Omental fat pad (tissue), 4 donors: ENCODE results near the gene CAGE1. TPM values are rescaled to one million over a fixed set of nuclear protein-coding genes. Genes with fewer than 3 reads are reported as not detected.

Experiments used
- ATAC-seq: fragments of 150-250 bp; one replicate; pipeline ENCODE4 v1.9.1; 2016; ENCODE audit warnings: mild to moderate bottlenecking, moderate library complexity; ENCODE audit not compliant: low FRiP score
- DNase-seq: peaks from one replicate; pipeline ENCODE4 v3.0.0-alpha.2; 2019; ENCODE audit warnings: low spot score
- total RNA-seq, 4 donors: library from RNA; depleted of rRNA; stranded (reverse); fragments of >200 nt; gene quantifications; one replicate each; pipeline ENCODE4 v1.1.0, GENCODE V29; 2016
- TF ChIP-seq, protein P1 (sequence below), 3 donors: fragments of 450-650 bp; IDR thresholded peaks; one replicate each; pipeline ENCODE4 v1.5.1; 2016 to 2017; ENCODE audit warnings: antibody characterized with exemption in 3 of 3, mild to moderate bottlenecking in 3 of 3, moderate library complexity in 2 of 3

CAGE1 gene
- total RNA-seq, 4 donors from 2014 or later = not detected

DNA sequence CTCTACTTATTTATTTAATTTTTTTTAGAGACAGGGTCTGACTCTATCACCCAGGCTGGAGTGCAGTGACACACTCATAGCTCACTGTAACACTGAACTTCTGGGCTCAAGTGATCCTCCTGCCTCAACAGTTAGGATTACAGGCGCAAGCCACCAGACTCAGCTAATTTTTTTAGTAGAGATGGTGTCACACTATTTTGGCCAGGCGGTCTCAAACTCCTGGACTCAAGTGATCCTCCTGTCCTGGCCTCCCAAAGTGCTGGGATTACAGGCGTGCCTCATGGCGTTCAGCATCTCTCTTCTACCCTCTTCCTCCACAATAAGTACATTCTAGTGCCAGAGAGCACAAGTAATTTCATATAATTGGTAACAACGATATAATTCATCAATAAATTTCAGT lies 82.0 kb downstream of the CAGE1 start:
- no peak for DNase-seq
- TF ChIP-seq, protein P1, sequence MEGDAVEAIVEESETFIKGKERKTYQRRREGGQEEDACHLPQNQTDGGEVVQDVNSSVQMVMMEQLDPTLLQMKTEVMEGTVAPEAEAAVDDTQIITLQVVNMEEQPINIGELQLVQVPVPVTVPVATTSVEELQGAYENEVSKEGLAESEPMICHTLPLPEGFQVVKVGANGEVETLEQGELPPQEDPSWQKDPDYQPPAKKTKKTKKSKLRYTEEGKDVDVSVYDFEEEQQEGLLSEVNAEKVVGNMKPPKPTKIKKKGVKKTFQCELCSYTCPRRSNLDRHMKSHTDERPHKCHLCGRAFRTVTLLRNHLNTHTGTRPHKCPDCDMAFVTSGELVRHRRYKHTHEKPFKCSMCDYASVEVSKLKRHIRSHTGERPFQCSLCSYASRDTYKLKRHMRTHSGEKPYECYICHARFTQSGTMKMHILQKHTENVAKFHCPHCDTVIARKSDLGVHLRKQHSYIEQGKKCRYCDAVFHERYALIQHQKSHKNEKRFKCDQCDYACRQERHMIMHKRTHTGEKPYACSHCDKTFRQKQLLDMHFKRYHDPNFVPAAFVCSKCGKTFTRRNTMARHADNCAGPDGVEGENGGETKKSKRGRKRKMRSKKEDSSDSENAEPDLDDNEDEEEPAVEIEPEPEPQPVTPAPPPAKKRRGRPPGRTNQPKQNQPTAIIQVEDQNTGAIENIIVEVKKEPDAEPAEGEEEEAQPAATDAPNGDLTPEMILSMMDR (IDR thresholded peaks at IDR 0.05) = no peak
- ATAC-seq = no peak

DNA sequence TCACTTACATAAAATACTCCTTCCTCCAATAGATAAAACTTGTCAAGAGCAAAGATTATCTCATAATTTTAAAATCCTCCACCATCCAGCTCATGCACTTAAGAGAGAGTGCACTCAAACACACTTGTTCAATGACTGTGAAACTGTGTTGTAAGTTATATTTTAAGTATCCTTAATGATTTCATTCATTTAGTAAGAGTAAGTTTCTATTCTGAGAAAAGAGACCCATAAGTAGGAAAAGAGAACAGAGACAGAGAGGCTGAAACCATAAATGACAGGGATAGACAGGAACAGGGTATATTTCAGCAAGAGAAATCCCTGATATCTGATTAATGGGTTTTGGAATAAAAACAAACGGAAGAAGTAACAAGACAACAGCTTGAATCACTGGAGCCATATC lies 84.7 kb downstream of the CAGE1 start:
- TF ChIP-seq, protein P1 (IDR thresholded peaks at IDR 0.05) = no peak
- ATAC-seq = no peak
- DNase-seq = no peak

DNA sequence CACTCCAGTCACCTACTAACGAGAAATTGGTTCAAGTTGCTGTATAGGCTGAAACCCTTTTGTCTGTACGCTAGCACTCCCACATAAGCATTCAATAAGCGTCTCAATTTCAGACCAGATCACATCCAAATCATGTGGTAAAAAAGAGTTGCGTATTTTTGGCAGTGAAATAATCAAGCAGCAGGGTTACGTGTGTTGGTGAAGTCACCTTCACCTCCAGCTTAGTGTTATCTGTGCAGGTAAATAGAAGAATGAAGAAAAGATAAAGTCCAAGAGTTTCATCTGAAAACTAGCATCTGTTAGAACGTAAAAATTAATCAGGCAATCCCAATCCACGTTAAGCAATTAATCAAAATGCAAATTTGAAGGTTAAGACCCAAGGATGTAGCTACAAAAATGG lies 87.8 kb downstream of the CAGE1 start:
- DNase-seq (no peak), ATAC-seq (no peak)
- TF ChIP-seq, protein P1 (IDR thresholded peaks at IDR 0.05) = no peak

DNA sequence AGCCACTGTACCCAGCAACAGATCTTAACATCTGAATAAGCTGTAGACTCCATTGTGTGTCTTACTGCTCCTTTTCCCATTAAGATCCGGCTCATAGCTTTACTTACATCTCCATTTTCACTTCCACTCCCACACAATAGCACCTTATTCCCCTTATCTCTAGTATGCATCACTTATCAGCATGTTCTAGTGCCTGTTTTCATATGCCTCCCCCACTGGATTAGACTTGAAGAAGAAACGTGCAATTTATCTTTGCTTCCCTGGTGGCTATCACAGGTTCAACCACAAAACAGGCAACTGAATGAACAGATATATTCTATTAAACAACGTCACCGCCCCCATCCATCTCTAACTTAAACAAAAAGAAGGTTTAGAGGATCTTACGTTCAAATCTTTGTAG lies 88.6 kb downstream of the CAGE1 start:
- ATAC-seq = no peak
- DNase-seq = no peak
- TF ChIP-seq, protein P1 (IDR thresholded peaks at IDR 0.05) = no peak

DNA sequence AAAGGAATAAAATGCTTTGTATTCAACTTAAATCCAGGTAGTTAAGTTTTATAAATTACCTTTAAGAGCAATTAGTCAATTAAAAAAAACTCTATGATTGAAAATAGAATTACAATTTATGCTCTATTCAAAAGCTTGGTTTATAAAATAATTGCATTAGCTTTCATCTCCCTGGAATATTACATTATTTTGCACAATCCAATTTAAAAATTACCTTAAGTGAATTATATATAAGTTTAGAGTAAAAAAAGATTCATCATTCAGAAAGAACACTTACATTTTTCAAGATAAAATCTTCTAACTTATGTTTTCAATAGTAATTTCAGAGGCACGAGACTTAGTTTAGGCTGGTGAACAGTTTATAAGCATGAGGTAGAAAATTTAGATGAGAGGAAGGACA lies 91.4 kb downstream of the CAGE1 start:
- DNase-seq (no peak), ATAC-seq (no peak)
- TF ChIP-seq, protein P1 (IDR thresholded peaks at IDR 0.05) = no peak

DNA sequence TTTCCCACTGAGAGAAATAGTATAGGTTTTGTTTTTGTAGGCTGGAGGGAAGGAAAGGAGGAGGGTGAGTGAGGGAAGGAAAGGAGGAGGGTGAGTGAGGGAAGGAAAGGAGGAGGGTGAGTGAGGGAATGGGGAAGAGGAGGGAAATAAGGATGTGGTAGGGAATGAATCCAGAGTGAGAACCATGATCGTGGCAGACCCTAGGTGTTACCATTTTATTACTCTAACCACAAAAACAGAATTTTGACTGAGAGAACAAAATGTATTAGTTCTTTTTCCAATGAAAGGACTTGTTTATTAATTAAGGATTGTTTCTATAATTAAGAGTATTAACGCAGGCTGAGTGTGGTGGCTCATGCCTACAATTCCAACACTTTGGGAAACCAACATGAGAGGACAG lies 92.9 kb downstream of the CAGE1 start:
- TF ChIP-seq, protein P1 (IDR thresholded peaks at IDR 0.05) = no peak
- DNase-seq (no peak), ATAC-seq (no peak)

DNA sequence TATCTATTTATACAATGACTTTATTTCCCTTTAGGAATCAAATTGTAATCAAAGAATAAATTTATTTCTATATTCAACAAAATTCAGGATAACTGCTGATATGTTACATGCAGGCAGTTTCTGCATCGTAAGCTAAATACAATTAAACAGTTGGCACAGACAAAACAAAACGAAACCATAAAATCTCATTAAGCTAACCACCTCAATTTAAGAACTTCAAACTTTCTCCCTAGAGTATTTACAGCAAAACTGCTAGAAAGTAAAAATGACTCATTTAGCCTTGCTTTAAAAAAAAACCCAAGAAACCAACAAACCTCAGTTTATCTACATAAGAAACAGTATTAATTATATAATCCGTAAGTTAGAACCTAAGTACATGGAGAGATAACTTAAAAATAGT lies 93.6 kb downstream of the CAGE1 start:
- ATAC-seq = no peak
- TF ChIP-seq, protein P1 (IDR thresholded peaks at IDR 0.05) = no peak

More for the DNA sequence above, 93.6 kb downstream of the CAGE1 start:
- DNase-seq = no peak
